NB4 (cell line): Measurements from ENCODE around the gene SLC39A11.

ENCODE experiments used
- MAX ChIP-seq: IDR thresholded peaks from 2 replicates; pipeline ENCODE4 v1.6.1; 2011; ENCODE audit warnings: low read depth, low read length
- MYC ChIP-seq: IDR thresholded peaks from 2 replicates; pipeline ENCODE4 v1.6.1; 2011; ENCODE audit warnings: low read depth, low read length
- POLR2A ChIP-seq: IDR thresholded peaks from 2 replicates; pipeline ENCODE4 v1.6.1; 2011; ENCODE audit warnings: mild to moderate bottlenecking; ENCODE audit not compliant: insufficient read length; ENCODE audit errors: extremely low read depth
- TF ChIP-seq, protein P1 (sequence below): IDR thresholded peaks from one replicate; pipeline ENCODE4 v1.5.1; 2012; ENCODE audit warnings: low read depth, low read length

DNA sequence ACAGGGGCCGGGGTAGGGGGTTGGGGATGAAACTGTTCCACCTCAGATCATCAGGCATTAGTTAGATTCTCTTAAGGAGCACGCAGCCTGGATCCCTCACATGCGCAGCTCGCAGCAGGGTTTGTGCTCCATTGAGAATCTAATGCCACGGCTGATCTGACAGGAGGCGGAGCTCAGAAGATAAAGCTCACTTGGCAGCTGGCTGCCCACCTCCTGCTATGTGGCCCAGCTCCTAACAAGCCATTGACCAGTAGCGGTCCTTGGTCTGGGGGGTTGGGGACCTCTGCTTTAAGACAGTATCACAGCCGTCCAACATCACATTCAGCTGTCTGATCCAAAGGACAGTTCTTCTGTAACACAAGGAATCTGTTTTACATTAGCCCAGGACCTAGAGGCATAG is 62.5 kb downstream of the SLC39A11 start:
- TF ChIP-seq, protein P1, sequence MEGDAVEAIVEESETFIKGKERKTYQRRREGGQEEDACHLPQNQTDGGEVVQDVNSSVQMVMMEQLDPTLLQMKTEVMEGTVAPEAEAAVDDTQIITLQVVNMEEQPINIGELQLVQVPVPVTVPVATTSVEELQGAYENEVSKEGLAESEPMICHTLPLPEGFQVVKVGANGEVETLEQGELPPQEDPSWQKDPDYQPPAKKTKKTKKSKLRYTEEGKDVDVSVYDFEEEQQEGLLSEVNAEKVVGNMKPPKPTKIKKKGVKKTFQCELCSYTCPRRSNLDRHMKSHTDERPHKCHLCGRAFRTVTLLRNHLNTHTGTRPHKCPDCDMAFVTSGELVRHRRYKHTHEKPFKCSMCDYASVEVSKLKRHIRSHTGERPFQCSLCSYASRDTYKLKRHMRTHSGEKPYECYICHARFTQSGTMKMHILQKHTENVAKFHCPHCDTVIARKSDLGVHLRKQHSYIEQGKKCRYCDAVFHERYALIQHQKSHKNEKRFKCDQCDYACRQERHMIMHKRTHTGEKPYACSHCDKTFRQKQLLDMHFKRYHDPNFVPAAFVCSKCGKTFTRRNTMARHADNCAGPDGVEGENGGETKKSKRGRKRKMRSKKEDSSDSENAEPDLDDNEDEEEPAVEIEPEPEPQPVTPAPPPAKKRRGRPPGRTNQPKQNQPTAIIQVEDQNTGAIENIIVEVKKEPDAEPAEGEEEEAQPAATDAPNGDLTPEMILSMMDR: no peak
- no peak for TF ChIP-seq POLR2A
- no peak for TF ChIP-seq MYC
- TF ChIP-seq MAX: no peak
